Measurements from ENCODE around the gene IMMP2L.

IMMP2L gene

GRCh38 chr7:110809832-110810231 is 752.5 kb downstream of the IMMP2L start:
- no peak for DNase-seq (ENCODE audit: low read depth in 2 of 2)

GRCh38 chr7:110808361-110808760 is 753.9 kb downstream of the IMMP2L start:
- DNase-seq (ENCODE audit: low read depth in 2 of 2), result no peak

GRCh38 chr7:110804501-110804900 is 757.8 kb downstream of the IMMP2L start:
- DNase-seq (ENCODE audit: low read depth in 2 of 2), result no peak

- DNase-seq (ENCODE audit: low read depth in 2 of 2), result no peak
These were observed 758.6 kb downstream of the IMMP2L start for GRCh38 chr7:110803602-110804143.

- no peak for DNase-seq (ENCODE audit: low read depth in 2 of 2)
These were observed 760.8 kb downstream of the IMMP2L start for GRCh38 chr7:110801502-110801901.

DNA sequence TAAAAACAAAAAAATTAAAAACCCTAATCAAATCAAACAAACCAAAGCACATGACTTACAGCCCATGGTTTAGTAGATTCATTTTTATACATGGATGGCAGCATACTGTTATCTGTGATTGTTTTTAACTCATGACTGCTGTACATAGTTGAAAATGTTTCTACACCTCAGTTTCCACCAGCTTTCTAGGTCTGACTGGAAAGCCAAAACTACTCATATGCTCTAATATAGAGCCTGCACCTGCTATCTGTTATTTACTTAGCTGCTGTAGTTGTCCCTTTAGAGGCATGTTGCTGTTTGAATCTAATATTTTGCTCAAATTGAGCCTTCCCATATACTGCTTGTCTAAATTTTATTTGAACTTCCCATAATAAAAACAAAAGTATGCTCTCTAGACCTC is 761.3 kb downstream of the IMMP2L start:
- no peak for DNase-seq (ENCODE audit: low read depth in 2 of 2)

DNA sequence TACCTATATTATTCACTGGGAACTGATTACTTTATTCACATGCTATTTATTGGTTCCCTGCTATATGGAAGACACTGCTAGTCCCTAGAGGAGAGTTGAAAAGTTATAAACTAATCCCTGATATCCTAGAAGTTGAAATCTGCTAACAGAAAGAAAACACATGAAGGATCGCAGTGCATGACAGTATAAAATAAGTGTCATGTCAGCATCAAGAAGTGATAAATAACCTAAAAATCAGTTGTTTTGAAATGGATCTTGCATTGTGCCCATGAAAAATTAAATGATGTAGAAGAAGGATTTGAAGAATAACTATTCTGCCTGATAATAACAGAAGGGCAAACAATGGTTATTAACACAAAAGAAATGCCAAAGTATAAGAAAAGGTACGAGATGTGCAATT is 764.6 kb downstream of the IMMP2L start:
- no peak for DNase-seq (ENCODE audit: low read depth in 2 of 2)

GRCh38 chr7:110790992-110791391 is 771.3 kb downstream of the IMMP2L start:
- DNase-seq (ENCODE audit: low read depth in 2 of 2), result no peak

- no peak for DNase-seq (ENCODE audit: low read depth in 2 of 2)
These were observed 775.8 kb downstream of the IMMP2L start for GRCh38 chr7:110786328-110786965.

- no peak for DNase-seq (ENCODE audit: low read depth in 2 of 2)
These were observed 777.5 kb downstream of the IMMP2L start for GRCh38 chr7:110784749-110785148.

GRCh38 chr7:110780712-110781111 is 781.6 kb downstream of the IMMP2L start:
- no peak for DNase-seq (ENCODE audit: low read depth in 2 of 2)

DNA sequence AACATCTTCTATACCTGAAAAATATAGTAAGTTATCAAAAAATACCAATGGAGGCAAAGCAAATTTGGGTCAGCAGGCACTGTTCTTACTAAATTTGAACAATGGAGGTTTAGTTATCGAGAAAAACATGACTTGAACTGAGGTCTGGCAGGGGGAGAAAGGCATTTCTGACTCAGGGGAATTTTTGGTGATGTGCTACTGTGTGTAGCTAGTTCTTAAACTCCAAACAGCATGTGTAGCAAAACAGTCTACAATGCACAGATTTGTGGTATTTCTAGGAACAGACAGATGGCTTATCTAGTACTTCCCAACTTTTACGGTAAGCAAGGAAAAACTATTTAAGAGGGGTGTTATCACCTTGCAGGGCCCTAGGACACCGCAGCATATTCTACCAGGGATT is 783.0 kb downstream of the IMMP2L start:
- DNase-seq (ENCODE audit: low read depth in 2 of 2), result no peak

DNA sequence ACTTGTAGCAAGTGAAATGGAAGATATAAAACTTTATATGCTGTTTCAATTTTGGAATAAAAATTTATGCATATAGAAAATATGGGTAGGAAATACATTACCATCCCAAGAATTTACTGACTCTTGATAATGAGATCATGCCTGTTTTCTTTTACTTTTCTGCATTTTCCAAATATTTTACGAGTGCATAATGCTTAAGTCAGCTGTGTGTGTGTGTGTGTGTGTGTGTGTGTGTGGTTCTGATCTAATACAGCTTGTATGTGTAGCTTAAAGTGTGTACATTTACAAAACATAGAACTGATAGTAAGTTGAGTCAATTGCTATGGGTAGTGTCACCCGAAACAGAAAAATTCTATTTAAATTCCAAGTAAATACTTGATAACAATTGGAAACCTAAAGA is 787.2 kb downstream of the IMMP2L start:
- DNase-seq (ENCODE audit: low read depth in 2 of 2), result no peak

DNA sequence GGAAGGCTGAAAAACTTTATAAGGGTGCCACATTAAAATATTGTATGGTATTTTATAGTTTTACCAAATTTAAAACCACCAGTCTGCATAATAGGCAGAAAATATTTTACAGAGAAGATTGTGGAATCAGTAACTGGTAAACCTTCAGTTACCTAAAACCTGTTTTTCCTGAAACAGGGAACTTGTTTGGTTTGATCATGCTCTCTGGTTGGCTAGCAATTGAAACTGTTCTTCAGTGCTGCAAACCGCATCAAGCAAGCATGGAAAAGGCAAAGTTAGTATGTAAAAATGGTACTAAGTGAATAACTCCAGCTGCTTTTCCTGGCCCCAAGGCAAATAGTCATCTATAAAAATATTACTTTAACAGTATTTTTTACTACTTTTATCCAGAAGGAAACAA is 788.2 kb downstream of the IMMP2L start:
- DNase-seq (ENCODE audit: low read depth in 2 of 2), result no peak

GRCh38 chr7:110772615-110773014 is 789.7 kb downstream of the IMMP2L start:
- no peak for DNase-seq (ENCODE audit: low read depth in 2 of 2)

- DNase-seq (ENCODE audit: low read depth in 2 of 2), result no peak
These were observed 790.6 kb downstream of the IMMP2L start for GRCh38 chr7:110771717-110772116.

DNA sequence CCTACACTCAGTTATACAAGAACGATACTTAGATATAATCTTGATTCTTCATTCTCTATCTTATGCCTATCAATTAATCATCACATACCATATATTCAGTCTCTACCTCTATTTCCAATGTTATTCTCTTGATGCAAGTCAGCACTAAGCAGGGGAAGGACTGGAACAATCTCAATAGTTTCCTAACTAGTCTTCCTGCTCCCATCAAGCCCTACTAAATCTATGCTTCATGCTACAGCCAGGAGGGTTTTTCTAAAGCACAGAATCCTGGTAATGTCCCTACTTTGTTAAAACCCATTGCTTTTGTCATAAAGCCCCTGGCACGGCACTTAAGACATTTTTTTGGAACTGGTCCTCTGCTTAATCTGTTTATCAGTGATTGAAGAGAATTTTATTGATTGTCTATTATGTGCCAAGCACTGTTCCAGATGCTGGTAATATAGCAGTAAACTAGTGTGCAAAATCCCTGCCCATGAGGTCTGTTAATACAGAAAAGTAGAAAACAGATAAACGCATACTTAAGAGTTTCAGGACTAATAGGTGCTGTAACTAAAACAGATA is 794.7 kb downstream of the IMMP2L start:
- no peak for DNase-seq (ENCODE audit: low read depth in 2 of 2)

DNA sequence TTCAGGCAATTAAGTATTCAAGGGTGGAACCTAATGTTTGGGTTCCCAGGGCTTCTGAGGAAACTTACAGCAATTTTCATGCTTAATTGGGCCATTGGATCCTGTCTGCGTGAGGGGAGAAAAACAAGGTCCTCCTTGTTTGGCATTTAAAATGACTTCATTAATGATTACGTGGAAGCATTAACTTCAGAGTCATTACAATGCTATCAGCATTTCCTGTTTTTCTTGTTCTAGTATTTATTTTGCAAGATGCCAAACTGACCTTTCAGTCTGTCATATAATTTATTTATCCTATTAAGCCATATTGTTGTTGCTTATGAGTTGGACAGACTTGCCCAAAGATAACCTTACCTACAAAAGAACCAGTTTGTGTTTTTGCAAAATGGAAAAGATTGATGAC is 795.4 kb downstream of the IMMP2L start:
- DNase-seq (ENCODE audit: low read depth in 2 of 2), result no peak

DNA sequence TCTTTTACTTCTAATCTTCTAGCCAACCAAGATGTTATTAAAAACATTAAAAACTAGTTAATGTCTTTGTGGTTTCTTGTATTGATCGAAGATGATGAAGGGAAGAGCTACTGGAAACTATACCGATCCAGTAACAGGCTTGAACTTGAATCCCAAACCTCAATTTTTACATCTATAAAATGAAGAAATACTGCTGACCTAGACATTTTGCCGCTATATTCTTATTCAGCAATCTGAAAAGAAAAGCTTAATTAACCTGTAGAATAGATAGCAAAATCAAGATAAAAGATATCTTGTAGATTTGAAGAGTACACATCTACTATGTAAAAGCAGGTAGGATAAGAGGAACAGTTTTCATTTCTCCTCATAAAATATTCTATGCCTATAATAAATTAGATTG is 797.4 kb downstream of the IMMP2L start:
- DNase-seq (ENCODE audit: low read depth in 2 of 2), result no peak

DNA sequence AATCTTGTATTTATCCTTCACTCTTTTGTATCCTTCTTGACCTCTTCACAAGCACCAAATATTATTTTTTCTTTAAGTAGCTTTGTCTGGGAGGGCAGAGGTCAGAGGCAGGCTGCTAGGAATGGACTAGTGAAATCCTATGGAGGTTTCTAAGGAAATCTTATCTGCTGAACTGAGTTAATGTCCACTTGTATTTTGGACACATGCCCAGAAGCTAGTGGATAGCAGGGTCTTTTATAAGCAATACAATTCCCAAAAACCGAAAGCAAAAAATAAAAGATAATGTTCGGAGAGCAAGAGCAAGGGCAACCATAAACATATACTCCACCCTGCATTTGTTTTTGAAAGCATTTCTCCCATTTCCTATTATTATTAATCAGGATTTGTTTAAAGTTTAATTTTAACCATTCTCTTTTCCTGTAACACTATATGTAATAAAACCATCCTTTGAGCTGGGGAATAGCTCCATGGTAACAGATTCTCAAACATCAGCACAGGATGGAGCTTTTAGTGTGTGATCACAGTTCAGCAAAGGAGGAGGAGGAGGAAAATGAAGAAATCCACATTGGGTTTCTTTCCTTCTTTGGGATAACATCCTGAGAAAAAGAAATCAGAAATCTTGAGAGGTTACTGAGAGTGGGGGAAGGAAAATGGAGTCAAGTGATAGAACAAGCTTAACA is 799.6 kb downstream of the IMMP2L start:
- DNase-seq (ENCODE audit: low read depth in 2 of 2), result no peak

DNA sequence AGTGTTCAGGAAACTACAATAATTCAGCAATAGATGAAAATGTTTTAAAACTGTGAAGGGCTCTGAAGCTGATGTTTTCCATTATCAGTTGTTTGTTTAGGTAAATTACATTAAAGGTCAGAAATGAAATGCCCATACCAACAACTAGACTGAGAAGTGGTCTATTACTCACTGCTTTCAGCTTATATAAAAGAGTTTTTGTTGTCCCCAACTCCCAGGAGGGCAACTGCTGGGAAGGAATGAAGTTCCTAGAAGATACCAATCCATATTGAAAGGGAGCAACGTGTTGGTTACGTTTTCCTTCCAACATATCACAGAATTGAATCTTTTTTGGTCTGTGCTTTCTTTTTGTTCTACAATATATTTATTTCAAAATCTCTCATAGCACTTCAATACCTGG is 802.0 kb downstream of the IMMP2L start:
- DNase-seq (ENCODE audit: low read depth in 2 of 2), result no peak

DNA sequence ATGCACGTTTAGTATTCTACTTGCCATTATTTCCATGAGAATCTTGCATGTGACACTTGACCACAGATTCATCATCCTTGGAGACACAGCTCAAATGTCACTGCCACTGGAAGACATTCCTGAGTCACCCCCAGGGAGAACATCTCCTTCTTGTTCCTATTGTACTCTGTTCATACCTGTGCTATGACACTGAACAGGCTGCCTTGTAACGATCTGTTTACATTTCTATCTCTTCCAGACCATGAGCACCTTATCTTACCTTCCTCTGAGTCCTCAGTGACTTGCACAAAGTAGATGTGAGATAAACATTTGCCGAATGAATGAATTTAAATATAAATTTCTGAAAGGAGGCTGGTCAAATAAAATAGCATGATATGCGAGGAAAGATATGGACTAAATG is 803.2 kb downstream of the IMMP2L start:
- no peak for DNase-seq (ENCODE audit: low read depth in 2 of 2)

- no peak for DNase-seq (ENCODE audit: low read depth in 2 of 2)
These were observed 807.6 kb downstream of the IMMP2L start for GRCh38 chr7:110754649-110755048.

Data from activated CD4-positive, alpha-beta T cell treated with anti-CD3 and anti-CD28 coated beads for 24 hours (primary cell).